ENCODE measurements around the gene RFTN2. TPM values are rescaled to one million over a fixed set of nuclear protein-coding genes. Genes with fewer than 3 reads are reported as not detected.
"Not testable (repeated sequence)": the region's sequence is repeated elsewhere in the genome, so short reads cannot be mapped to it uniquely, and the experiment has no call there.

RFTN2 gene
- total RNA-seq, 1 donor from 2014 or later: 4.8 TPM

DNA sequence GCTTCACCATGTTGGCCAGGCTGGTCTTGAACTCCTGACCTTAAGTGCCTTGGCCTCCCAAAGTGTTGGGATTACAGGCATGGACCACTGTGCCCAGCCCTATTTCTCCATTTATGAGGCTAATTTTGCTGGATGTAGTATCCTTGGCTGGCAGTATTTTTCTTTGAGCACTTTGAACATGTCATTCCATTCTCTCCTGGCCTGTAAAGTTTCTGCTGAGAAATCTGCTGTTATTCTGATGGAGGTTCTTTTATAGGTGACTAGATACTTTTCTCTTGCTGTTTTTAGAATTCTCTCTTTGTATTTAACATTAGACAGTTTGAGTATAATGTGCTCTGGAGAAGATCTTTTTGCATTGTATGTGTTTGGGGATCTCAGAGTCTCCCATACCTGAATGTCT, 9.1 kb downstream of the RFTN2 start:
- Histone ChIP-seq H3K4me1 (no peaks in the 10 kb centered on the region), H3K36me3 (peaks cover 3 to 6% of the 10 kb centered on the region in 2 donors), H3K4me3 (no peak overlapping the region), H3K27me3 (no peaks in the 10 kb centered on the region), H3K27ac (no peak overlapping the region), H3K9me3 (peaks cover 46 to 97% of the 10 kb centered on the region in 2 donors)
- TF ChIP-seq, protein P1, sequence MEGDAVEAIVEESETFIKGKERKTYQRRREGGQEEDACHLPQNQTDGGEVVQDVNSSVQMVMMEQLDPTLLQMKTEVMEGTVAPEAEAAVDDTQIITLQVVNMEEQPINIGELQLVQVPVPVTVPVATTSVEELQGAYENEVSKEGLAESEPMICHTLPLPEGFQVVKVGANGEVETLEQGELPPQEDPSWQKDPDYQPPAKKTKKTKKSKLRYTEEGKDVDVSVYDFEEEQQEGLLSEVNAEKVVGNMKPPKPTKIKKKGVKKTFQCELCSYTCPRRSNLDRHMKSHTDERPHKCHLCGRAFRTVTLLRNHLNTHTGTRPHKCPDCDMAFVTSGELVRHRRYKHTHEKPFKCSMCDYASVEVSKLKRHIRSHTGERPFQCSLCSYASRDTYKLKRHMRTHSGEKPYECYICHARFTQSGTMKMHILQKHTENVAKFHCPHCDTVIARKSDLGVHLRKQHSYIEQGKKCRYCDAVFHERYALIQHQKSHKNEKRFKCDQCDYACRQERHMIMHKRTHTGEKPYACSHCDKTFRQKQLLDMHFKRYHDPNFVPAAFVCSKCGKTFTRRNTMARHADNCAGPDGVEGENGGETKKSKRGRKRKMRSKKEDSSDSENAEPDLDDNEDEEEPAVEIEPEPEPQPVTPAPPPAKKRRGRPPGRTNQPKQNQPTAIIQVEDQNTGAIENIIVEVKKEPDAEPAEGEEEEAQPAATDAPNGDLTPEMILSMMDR (IDR thresholded peaks at IDR 0.05): no peak
- intact Hi-C loops (cut with DNase I): no loop called here
- no peak for DNase-seq (ENCODE audit: low spot score in 2 of 2)

DNA sequence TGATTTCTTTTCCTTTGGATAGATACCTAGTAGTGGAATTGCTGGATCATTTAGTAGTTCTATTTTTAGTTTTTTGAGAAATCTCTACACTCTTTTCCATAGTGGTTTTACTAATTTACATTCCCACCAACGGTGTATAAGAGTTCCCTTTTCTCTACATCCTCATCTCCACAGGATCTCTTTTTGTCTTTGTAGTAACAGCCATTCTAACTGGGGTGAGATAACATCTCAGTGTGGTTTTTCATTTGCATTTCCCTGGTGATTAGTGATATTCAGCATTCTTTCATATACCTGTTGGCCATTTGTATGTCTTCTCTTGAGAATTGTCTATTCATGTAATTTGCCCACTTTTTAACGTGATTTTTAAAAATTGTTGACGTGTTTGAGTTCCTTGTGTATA, 13.8 kb downstream of the RFTN2 start:
- Histone ChIP-seq H3K27ac (no peak overlapping the region), H3K4me3 (no peak overlapping the region), H3K36me3 (no peaks in the 10 kb centered on the region), H3K9me3 (peaks cover 31 to 72% of the 10 kb centered on the region in 2 donors), H3K4me1 (no peaks in the 10 kb centered on the region), H3K27me3 (no peaks in the 10 kb centered on the region)
- no peak for DNase-seq (ENCODE audit: low spot score in 2 of 2)
- TF ChIP-seq, protein P1 (IDR thresholded peaks at IDR 0.05): no peak
- intact Hi-C loops (cut with DNase I): no loop called here

DNA sequence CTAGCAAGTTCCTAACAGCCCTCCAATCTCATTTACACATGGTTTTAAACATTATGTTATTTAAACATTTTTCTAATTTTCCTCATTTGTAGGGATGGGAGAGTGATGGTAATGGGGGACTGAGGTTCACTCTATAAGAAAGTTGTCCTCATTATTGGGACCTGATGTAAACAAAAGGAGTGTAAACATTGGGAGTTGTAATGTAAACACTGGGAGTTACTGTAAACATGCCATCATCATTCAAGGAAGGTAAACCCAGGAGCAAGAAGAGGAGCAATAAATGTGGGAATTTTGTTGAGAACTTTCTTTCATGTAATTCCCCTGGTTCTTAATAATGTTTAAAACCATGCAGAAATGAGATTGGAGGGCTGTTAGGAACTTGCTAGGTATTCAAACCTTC, 17.8 kb downstream of the RFTN2 start:
- intact Hi-C loops (cut with DNase I): no loop called here
- Histone ChIP-seq H3K9me3 (peaks cover 15 to 32% of the 10 kb centered on the region in 2 donors), H3K27me3 (no peaks in the 10 kb centered on the region), H3K27ac (no peak overlapping the region), H3K4me1 (no peaks in the 10 kb centered on the region), H3K4me3 (no peak overlapping the region), H3K36me3 (no peaks in the 10 kb centered on the region)
- TF ChIP-seq, protein P1 (IDR thresholded peaks at IDR 0.05): no peak
- DNase-seq (ENCODE audit: low spot score in 2 of 2): no peak

DNA sequence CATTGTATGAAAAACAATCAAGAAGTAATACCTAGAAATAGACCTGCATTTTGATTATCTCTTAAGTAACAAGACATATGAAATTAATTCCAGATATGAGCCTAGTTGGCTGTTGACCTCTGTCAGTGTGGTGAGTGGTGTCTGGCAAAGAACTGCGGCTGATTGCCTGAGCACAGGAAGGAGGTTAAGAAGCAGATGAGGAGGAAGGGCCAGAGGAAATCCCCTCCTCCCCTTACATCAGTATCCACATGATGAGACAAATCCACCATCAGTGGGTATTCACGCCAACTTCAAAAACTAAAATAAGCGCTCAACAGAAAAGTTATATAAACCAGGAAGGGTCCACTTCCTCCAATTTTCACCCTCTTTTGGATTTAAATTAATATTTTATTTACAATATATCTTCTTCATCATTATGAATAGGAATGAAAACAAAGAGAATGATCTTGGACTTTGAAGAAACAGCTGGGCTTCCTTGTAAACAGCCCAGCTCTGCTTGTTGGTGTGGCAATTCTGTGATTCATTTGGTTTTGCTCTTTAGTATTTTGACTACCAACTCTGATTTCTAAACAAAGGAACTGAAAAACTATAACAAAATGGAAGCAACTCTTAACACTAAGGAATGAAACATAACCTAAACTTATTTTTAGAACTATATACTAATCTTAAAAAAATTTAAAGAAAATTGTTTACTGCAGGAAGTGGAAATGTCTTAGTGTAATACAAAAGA, 27.3 kb downstream of the RFTN2 start:
- TF ChIP-seq, protein P1 (IDR thresholded peaks at IDR 0.05): no peak
- no peaks in the 10 kb centered on the region for H3K4me1 ChIP-seq
- intact Hi-C loops (cut with DNase I): no loop called here
- no peak overlapping the region for H3K4me3 ChIP-seq
- H3K9me3 ChIP-seq: no peaks in the 10 kb centered on the region
- DNase-seq (ENCODE audit: low spot score in 2 of 2): no peak
- peaks cover 16 to 38% of the 10 kb centered on the region in 2 donors for H3K36me3 ChIP-seq
- H3K27ac ChIP-seq: no peak overlapping the region
- H3K27me3 ChIP-seq: no peaks in the 10 kb centered on the region

DNA sequence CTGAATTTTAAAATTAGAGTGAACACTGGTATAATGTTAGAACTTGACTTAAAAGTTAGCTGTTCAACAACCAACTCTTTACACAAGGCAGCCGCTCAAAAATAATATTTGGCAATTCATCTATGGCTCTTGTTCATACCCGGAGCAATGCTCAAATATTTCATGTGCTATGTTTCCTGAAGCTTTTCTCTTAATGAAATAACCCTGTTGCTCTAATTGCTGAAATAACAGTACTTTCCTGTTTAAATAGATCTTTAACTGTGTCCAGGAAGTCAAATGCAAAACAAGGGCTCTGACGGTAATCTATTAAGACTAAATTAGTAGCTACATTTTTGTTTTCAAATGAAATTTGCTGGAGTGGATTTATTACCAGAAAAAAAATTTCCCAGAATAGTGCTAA, 33.7 kb downstream of the RFTN2 start:
- no peak for DNase-seq (ENCODE audit: low spot score in 2 of 2)
- Histone ChIP-seq H3K27me3 (no peaks in the 10 kb centered on the region), H3K36me3 (peaks cover 26 to 55% of the 10 kb centered on the region in 2 donors)

DNA sequence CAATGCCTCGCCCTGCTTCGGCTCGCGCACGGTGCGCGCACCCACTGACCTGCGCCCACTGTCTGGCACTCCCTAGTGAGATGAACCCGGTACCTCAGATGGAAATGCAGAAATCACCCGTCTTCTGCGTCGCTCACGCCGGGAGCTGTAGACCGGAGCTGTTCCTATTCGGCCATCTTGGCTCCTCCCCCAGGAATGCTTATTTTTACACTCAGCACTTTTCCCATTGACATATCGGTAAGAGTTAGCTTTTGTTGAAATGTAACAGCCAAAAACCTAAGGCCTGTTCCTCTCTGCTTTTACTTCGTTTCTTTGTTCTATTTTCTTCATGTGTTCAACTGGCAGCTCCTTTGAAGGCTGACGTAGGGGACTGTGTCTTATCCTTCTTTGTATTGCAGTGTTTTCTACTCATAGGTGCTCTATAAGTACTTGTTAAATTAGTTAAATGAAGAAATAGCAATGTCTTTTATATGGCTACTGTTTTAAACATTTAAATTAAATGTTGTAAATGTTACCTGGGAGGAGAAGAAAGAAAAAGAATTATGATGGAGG, 34.7 kb downstream of the RFTN2 start:
- H3K27me3 ChIP-seq; intact Hi-C loops (cut with DNase I); H3K4me1 ChIP-seq; H3K4me3 ChIP-seq; DNase-seq (ENCODE audit: low spot score in 2 of 2); H3K9me3 ChIP-seq; H3K27ac ChIP-seq: not testable (repeated sequence)
- peaks cover 19 to 48% of the 10 kb centered on the region in 2 donors for H3K36me3 ChIP-seq

More for the DNA sequence above, 33.7 kb downstream of the RFTN2 start:
- Histone ChIP-seq H3K4me3 (no peak overlapping the region), H3K9me3 (peaks cover 0 to 4% of the 10 kb centered on the region in 2 donors), H3K27ac (no peak overlapping the region), H3K4me1 (no peaks in the 10 kb centered on the region)
- TF ChIP-seq, protein P1 (IDR thresholded peaks at IDR 0.05): no peak
- intact Hi-C loops (cut with DNase I): no loop called here

Measured in ascending aorta (tissue), 2 donors.